Measurements from ENCODE around the gene BCL2L2.
A peak's percentile ranks its signal among the peaks of the same experiment; 100 is the strongest.
"Not testable (repeated sequence)": the region's sequence is repeated elsewhere in the genome, so short reads cannot be mapped to it uniquely, and the experiment has no call there.

BCL2L2 gene, protein sequence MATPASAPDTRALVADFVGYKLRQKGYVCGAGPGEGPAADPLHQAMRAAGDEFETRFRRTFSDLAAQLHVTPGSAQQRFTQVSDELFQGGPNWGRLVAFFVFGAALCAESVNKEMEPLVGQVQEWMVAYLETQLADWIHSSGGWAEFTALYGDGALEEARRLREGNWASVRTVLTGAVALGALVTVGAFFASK

GRCh38 chr14:23306412-23307145 lies at the start of gene BCL2L2:
BCL2L2 (plus strand) TSS chr14:23306833; CDS start chr14:23307768, 935 bp downstream.
- TF ChIP-seq, protein P1, sequence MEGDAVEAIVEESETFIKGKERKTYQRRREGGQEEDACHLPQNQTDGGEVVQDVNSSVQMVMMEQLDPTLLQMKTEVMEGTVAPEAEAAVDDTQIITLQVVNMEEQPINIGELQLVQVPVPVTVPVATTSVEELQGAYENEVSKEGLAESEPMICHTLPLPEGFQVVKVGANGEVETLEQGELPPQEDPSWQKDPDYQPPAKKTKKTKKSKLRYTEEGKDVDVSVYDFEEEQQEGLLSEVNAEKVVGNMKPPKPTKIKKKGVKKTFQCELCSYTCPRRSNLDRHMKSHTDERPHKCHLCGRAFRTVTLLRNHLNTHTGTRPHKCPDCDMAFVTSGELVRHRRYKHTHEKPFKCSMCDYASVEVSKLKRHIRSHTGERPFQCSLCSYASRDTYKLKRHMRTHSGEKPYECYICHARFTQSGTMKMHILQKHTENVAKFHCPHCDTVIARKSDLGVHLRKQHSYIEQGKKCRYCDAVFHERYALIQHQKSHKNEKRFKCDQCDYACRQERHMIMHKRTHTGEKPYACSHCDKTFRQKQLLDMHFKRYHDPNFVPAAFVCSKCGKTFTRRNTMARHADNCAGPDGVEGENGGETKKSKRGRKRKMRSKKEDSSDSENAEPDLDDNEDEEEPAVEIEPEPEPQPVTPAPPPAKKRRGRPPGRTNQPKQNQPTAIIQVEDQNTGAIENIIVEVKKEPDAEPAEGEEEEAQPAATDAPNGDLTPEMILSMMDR (IDR thresholded peaks at IDR 0.05; ENCODE audit: low read depth, low read length, missing control alignments) = no peak
- peak within 1 kb of the TSS; percentile 87 for H3K4me3 ChIP-seq (ENCODE audit: low read depth, low read length)
- no peak for DNase-seq (ENCODE audit: low read depth)

GRCh38 chr14:23258256-23258655 lies 48.4 kb upstream of the BCL2L2 start:
- DNase-seq (ENCODE audit: low read depth) = no peak
- H3K4me3 ChIP-seq (ENCODE audit: low read depth, low read length) = no peak overlapping the region
- TF ChIP-seq, protein P1 (IDR thresholded peaks at IDR 0.05; ENCODE audit: low read depth, low read length, missing control alignments) = no peak

- TF ChIP-seq, protein P1 (IDR thresholded peaks at IDR 0.05; ENCODE audit: low read depth, low read length, missing control alignments) = no peak
- no peak for DNase-seq (ENCODE audit: low read depth)
- no peak overlapping the region for H3K4me3 ChIP-seq (ENCODE audit: low read depth, low read length)
Observed at GRCh38 chr14:23259426-23259825, 47.2 kb upstream of the BCL2L2 start.

DNA sequence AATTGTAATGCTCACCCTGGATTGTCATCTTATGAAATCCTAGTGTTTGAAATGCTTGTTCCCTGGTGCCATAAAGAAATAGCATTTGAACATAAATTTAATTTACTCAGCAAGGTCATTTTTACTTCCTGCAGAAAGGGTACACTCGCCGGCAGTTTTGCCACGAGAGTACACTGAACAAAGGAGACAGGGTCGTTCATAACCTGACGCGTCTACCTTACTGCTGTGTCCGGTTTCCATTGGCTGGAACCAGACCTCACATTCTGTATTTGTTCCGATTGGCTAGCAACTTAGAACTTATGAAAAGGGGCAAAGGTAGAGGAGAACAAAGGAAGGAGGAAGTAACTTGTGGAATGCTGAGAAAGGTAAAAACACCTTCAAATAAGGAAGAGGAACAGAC lies 45.8 kb upstream of the BCL2L2 start:
- not testable (repeated sequence) for DNase-seq (ENCODE audit: low read depth); H3K4me3 ChIP-seq (ENCODE audit: low read depth, low read length)

DNA sequence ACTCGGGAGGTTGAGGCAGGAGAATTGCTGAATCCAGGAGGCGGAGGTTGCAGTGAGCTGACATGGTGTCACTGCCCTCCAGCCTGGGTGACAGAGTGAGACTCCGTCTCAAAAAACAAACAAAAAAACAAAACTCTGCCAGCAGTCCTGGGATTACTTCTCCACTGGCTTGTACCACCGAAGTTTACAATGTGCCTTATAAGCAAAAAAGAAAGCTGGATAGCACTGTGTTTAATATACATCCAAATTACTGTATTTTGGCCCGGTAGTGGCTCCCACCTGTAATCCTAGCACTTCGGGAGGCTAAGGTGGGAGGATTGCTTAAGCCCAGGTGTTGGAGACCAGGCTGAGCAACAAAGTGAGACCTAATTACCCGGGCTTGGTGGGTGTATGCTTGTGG lies 37.4 kb upstream of the BCL2L2 start:
- H3K4me3 ChIP-seq (ENCODE audit: low read depth, low read length) = no peak overlapping the region
- TF ChIP-seq, protein P1 (IDR thresholded peaks at IDR 0.05; ENCODE audit: low read depth, low read length, missing control alignments) = no peak
- DNase-seq (ENCODE audit: low read depth) = no peak

GRCh38 chr14:23275412-23275811 lies 31.2 kb upstream of the BCL2L2 start:
- no peak for DNase-seq (ENCODE audit: low read depth)
- TF ChIP-seq, protein P1 (IDR thresholded peaks at IDR 0.05; ENCODE audit: low read depth, low read length, missing control alignments) = no peak
- no peak overlapping the region for H3K4me3 ChIP-seq (ENCODE audit: low read depth, low read length)

DNA sequence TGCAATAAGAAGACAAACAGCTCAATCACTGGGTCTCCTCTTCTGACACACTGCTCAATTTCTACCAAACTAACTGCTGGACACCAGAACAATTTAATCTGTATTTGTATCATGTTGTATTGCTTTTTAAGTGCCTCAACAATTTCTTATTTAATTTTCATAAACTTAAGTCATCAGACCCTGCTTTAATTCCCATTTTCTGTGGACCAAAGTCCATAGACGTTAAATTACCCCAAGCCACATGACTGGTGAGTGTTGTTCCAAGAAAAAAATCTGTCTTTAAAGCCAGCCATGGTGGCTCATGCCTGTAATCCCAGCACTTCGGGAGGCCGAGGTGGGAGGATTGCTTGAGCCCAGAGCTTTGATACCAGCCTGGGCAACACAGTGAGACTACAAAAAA lies 29.4 kb upstream of the BCL2L2 start:
- no peak for DNase-seq (ENCODE audit: low read depth)
- TF ChIP-seq, protein P1 (IDR thresholded peaks at IDR 0.05; ENCODE audit: low read depth, low read length, missing control alignments) = no peak
- H3K4me3 ChIP-seq (ENCODE audit: low read depth, low read length) = no peak overlapping the region

DNA sequence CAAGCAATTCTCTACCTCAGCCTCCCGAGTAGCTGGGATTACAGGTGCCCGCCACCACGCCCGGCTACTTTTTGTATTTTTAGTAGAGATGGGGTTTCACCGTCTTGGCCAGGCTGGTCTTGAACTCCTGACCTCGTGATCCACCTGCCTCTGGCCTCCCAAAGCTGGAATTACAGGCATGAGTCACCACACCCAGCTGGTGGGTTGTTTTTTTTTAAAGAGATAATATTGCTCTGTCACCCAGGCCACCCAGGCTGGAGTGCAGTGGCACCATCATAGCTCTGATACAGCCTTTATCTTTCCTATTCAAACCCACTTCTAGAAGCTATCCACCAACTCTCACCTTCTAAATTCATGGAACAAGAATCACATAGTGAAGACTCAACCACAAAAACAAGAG lies 28.7 kb upstream of the BCL2L2 start:
- not testable (repeated sequence) for DNase-seq (ENCODE audit: low read depth); H3K4me3 ChIP-seq (ENCODE audit: low read depth, low read length)

Data from GM12864 (cell line).